Hematopoietic multipotent progenitor cell (in vitro differentiated cells): ENCODE results near the gene SF3A1. TPM values are rescaled to one million over a fixed set of nuclear protein-coding genes. Genes with fewer than 3 reads are reported as not detected.
"Not testable (repeated sequence)": the region's sequence is repeated elsewhere in the genome, so short reads cannot be mapped to it uniquely, and the experiment has no call there.

Source experiments
- DNase-seq, 3 donors: peaks; one replicate each; pipeline ENCODE4 v3.0.0-alpha.2; 2011 to 2015; ENCODE audit warnings: low read depth in 2 of 3, low spot score in 2 of 3
- total RNA-seq: library from RNA; depleted of rRNA; stranded (reverse); fragments of >200 nt; gene quantifications from one replicate; pipeline ENCODE4 v1.2.3, GENCODE V29; 2012

SF3A1 gene
- total RNA-seq, 1 donor: 125 TPM

DNA sequence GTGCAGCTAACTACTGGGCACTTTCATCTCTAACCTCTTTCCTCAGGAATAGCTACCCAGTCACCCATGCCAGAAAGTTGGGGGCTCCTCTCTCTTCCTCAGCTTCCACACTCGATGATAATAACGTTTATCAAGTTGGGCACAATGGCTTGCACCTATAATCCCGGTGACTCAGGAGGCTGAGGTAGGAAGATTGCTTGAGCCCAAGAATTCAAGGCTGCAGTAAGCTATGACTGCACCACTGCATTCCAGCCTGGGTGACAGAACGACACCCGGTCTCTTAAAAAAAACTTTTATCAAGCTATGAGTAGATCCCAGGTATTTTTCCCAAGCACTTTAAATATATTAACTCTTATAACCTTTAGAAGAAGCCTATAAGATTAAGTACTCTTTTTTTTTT lies 2.0 kb downstream of the SF3A1 start:
- no peak for DNase-seq

DNA sequence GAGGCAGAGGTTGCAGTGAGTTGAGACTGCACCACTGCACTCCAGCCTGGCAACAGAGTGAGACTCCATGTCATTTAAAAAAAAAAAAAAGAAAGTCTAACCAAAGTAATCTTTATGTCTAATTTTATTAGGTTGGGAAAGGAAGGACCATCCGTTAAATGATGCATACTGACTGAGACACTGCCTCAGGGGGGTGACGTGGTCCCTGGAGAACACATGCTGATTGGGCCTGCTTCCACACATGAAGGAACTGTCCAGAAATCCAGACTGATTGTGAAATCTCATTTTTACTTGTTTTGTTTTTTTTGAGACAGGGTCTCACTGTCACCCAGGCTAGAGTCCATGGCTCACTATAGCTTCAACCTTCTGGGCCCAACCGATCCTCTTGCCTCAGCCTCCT lies 5.5 kb downstream of the SF3A1 start:
- DNase-seq: no peak

DNA sequence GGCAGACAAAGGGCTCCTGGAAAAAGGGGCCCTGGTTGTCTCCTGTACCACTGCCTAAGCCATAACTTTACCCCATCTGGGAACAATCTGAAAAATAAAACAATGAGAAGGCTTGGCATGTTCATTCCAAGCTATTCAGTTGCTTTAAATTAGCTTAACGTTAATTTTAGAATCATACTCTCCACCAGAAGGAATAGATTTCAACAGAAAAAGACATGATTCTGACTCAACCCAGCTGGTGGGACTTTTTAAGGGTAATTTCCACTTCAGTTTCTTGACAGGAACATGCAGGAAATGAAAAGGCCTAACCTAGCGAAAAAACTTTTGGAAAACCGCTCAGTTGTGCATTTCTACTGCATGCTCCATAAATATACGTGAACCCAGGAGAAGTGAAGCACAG lies 7.9 kb downstream of the SF3A1 start:
- no peak for DNase-seq

DNA sequence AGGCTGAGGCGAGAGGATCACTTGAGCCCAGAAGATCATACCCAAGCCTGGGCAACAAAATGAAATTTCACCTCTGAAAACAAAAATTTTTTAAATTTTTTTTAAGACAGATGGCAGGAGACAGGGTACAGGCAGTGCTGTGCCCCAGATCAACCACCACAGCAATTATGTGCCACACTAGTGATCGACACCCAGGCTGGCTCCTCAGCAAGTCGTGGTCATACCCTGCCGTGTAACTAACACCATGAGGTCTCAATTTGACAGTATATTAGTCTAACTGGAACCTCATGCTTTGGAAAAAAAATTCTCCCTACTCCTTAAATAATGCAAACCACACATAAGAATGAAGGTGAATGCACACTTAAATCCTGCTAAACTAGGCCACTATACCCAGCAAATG lies 8.3 kb downstream of the SF3A1 start:
- DNase-seq: no peak

DNA sequence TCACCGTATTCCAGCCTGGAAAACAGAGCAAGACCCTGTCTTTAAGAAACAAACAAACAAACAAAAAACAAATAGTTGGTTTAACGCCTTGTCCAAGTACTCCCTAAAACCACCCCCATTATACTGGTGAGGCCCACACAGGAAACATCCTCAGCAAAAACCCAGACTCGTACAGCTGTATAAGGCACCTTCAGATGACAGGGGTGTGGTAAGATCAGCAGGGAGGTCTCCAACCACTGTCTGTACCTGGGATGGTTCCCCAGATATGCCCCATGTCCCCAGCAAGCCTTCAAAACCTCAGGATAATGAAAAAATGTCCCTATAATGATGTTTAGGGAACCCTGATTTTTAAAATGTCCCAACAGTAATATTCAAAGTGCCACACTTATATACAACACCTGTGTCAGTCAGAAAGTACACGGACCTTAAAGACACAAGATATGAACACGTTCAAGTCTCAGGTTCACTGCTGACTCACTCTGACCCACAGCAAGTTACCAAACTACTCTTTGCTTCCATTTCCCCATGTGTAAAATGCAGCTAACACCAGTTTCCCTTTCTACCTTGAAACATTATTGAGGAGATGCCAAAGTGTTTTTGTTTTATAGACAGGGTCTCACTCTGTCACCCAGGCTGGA lies 9.3 kb downstream of the SF3A1 start:
- DNase-seq: no peak

DNA sequence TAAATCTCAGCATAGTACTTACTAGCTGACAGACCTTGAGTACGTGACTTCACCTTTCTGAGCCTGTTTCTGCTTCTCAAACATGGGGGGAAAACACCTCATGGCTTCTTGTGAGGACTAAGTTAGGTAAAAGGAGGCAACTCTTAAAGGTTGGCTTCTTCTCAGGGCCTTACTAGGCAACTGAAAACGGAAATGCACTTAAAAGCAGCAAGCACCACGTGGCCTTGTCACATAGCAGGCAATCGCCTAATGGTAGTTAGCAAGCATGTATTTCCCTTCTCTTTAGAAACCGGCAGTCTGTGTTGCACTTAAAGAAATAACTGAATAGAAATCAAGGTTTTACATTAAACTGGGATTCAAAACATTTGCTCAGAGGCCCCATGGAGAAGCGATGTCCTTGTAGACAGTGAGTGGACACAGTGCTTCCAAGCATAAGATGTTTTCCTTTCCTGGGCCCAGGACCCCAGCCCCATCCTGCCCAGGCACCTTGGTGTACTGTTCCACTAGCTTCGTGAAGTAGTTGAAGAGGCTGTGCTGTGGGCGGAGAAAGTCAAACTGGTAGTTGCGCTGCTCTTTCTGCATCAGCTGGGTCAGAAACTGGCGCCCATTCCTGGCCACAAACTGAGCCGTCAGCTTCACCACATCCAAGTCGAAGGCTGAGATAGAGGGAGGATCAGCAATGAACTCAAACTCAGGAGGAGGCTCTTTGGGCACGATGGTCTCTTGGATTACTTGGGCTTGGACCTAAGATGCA lies 12.1 kb downstream of the SF3A1 start:
- DNase-seq: no peak

DNA sequence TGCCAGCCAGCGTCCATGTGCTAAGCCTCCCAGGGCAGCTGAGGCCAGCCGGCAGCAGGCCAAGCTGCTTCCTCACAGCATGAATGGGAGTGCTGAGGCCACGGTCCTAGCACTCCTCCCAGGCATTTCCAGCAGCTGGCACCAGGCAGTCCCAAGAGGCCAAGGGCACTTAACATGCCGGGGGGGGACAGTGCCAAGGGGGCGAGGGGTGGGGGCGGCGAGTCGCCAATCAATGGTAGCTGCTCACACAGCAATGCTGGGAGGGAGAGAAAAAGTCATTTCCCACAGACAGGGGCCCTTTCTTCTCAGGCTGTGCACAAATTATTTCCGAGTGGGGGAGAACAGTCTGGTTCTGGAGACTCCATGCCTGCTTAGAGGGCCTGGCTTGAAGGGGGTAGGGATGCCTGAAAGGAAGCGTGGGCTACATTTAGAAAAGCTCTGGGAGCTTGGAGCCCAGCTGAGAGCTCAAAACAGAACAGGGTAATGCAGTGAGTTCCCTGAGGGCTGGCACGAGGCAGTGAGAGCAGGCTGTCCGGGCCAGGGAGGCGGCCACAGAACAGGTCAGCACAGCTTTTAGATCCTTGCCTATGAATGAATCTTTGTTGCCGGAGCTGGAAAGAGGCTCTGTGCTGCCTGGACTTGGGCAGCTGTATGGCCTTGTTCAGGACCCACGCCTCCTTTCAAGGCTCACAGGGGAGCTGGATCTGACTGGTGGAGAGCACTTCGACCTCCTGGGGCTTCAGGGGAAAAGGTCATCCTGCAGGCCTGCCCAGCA lies 15.6 kb downstream of the SF3A1 start:
- DNase-seq: no peak

DNA sequence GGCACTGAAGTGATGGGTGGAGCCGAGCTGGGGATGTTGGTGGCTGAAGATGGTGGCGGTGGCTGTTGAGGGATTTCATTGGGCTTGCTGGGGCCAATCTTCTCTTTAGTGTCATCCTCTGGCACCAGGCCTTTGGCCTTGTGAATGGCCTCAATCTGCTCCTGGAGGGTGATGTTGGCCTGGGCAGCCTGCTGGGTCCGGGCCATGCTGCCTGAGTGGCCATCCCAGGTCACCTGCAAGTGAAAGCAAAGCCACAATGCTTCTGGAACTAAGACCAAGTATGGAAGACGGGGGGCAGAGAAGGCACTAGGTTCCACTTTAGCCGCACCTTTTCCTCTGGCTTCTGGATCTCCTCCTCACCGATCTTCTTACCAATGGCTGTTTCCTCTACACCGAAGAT lies 17.9 kb downstream of the SF3A1 start:
- no peak for DNase-seq

DNA sequence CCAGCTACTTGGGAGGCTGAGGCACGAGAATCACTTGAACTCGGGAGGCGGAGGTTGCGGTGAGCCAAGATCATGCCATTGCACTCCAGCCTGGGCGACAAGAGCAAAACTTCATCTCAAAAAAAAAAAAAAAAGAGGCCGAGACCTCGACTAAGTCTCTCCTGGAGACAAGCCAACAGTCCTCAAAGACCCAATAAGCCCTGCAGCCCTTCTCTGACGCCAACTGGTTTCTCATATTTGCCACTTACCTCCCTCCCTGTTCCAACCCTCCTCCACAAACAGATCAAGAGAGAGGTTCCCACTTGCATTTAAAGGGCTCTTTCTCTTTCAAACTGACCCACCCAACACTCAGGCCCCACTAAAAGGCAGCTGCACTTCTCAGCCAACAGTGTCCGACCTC lies 18.4 kb downstream of the SF3A1 start:
- not testable (repeated sequence) for DNase-seq

DNA sequence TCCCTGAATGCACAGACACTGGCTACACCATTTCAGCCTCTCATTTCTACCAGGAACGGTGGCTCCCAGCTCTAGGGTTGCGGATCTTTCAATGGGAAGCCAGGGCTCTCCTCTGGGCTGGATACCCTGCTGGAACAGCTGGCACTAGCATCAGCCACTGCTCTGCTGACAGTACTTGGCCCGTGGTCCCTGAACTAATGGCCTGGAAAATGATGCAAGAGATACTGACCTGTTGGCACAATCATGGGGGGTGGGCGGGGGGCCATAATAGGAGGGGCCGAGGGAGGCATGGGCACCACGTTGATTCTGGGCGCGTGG lies 19.3 kb downstream of the SF3A1 start:
- no peak for DNase-seq

DNA sequence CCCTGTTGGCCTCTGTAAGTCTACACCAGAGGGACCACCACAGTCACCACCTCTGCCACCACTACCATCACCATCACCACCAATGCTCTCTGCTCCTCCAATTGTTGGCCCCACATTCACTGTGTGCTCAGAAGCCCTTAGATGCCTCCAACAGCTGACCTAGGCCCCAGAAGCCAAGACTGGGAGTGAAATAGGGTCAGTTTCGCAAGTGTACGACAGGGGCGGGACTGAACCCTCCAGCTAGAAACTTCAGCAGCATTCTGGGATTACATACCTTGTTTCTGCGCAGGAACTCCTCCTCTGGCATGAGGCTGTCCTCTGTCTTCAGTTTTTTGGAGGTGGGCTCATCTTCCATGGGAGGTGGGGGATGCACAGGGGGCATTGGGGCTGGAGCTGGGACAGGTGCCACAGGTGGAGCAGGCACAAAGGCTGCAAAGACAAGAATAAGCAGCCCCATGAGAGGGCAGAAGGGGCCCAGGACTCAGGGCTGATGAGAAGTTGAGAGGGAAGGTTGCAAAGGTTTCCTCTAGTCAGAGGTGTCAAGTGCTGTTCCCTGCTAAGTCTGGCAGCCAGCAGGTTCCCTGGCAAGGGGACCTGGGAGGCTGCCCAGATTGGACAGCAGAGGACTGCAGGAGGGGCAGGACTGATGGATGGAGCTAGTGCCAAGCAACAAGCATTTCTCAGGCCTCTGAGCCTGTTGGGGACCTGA lies 19.8 kb downstream of the SF3A1 start:
- no peak for DNase-seq

DNA sequence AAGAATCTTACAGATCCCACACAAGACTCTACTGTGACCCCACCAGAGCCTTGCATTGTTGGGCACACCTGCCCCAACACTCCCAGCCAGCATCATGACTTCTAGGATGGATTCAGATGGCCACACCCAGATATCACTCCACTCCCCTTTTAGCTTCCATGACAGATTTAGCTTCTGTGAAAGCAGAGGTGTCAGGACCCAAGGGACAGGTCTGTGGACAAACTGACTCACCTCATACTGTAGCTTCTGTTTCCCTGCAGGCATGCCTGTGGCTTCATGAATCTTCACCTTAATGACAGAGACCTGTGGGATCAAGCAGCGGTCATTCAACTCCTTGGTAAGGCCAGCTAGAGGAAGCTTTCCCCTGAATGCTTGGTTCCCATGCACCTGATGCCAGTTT lies 21.5 kb downstream of the SF3A1 start:
- no peak for DNase-seq

DNA sequence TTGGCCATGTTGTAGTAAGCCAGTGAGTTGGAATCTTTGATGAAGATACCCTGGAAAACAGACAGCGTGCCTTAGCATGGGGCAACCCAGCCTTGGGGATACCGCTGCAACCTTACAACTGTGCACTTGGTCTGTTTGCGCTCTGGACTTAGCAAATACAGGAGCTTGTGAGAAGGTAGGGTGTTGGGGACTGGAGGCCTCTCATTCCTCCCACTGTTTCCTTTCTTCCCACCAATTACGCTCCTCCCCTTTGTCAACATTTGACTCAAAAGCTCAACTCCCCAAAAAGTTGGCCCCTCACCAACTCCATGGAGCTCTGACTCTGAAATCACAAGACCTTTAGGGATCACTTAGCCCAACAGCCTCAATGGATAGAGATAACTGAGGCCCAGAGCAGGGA lies 22.0 kb downstream of the SF3A1 start:
- DNase-seq: no peak

DNA sequence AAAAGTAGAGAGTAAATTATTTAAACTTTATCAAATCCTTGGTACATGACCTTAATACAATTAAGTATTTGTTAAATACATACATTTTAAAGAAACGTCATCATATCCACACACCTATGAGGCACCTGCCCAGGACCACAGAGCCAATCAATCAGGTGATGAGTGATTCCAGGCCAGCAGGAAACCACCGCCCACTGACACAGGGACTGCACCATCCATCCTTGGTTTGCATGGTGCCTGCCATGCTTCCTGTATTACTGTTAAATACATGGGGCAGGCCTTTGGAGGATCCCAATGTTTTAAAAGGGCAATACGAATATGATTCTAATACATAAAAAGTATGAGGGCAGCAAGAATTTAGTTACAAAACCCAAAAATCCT lies 23.0 kb downstream of the SF3A1 start:
- no peak for DNase-seq

DNA sequence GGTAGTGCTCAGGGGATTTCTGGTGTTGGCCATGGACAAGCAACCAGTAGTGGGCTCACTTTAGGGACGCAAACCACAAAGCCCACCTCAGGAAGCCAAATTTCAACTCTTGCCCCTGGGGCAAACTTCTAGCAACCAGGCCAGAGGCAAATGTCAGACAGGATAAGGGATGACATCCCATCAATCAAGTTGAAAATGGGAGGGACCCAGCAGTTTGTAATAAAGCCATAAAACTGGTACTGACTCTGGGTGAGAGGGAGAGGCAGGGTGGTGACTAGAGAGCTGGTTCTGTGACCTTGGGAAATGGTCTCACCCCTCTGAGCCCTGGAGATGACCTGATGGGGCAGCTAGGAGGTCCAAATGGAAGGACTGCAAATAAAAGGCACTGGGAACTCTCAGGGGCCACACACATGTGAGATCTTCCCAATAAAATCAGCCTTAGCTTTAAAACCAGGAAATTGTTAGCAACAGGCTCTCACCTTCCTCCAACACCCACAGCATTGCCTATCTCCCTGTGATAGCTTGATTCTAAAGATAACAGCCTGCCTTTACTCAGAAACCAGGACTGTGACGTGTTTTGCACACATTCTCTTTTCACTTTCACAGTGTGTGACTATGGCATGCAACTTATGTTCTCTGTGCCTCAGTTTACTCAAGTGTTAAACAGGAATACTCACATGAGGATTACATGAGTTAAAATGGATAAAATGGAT lies 23.5 kb downstream of the SF3A1 start:
- no peak for DNase-seq

DNA sequence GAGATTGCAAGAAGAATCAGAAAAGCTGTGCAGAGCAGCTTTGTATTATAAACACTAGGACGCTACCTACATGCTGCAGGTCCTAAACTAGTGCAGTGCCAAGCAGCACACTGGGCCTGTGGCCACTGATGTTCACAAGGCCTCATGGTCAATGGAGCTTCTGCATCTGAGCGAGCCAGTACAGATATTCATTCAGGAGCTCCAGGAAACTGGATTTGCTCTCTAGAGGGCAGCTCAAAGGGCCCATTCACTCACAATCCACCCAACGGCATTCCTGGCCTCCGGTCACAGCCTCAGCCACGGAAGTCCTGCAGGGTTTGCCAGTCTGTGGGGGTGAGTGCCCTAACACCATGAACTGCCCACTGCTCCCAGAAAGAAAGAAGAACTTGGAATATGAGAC lies 24.1 kb downstream of the SF3A1 start:
- no peak for DNase-seq

DNA sequence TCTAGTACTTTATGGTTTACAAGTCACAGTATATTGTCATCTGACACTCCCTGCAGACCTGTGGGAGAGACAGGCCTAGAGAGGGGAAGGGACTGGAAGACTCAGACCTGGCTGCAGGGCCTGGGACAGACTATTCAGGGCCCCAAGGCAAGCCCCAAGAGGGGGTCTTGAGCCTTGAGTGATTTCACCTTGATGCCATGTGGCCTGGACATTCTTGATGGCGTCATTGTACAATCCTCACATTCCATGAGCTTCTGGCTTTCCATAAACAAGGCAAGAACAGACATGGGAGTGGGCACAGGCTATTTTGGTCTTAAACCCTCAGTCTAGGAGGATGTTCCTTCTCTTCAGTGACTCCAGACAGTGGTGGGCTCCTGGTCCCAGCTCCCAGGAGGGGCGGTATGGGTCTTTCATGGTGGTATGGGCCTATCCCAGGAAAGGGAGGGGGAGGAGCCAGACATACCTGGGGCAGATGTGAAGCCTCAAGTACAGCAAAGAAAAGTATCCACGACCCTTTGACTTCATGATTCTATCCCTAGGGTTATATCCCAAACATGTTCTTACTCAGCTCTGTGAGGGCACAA lies 28.1 kb downstream of the SF3A1 start:
- no peak for DNase-seq

DNA sequence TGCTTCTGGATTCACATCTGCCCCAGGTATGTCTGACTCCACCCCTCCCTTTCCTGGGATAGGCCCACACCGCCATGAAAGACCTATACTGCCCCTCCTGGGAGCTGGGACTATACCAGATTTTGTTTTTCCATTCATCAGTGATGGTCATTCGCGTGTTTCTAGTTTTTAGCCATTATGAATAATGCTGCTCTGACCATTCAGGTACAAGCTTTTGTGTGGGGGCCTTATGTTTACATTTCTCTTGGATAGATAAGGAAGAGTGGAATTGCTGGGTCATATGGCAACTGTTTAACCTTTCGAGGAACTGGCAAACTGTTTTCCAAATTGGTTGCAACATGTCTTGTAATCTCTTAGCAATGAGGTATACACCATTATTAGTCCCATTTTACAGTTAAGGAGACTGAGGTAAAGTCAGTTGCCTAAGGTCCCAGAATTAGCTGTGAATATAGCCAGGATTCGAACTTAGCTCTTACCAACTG lies 28.8 kb downstream of the SF3A1 start:
- no peak for DNase-seq

DNA sequence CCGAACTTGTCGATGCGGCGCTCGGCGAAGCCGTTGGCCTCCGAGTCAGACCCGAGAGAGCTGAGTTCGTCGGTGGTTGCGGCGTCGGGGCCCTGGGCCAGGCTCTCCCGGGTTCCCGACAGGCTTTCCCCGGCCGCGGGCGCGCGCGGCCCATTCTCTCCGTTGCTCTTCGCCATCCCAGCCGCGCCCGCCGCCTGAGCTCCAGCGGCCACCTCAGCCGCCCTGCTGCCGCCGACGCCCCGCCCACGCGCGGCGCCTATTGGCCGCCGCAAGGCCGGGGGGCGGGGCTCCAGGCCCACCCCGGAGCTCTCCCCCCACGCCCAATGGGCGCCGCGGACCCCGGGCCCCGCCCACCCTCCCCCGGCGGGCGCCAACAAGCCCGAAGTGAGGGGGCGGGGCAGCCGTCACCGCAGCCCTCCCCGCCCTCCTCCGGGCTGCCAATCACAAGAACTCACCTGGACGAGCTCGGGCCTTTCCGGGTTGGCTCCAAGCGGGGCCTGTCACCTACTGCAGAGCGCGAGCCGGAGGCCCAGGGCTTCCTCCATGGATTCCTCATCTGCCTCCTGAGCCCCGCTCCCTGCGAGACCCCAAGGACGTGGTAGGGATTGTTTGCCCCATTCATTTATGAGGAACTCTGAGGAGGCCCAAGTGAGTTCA lies 29.9 kb downstream of the SF3A1 start, which contains the start of gene TBC1D10A:
Gene TBC1D10A (minus strand): TSS at position 236 of the 657 bp plus-strand sequence. CDS start 60 bp downstream, at position 176.
- peak; percentile 88 to 90 (median 88) for DNase-seq
